GM12891 (cell line): Measurements from ENCODE around the gene MAML2.

Source experiments
- PAX5 ChIP-seq: IDR thresholded peaks from 2 replicates; pipeline ENCODE4 v1.6.1; 2011; ENCODE audit warnings: low read length, moderate library complexity, mild to moderate bottlenecking; ENCODE audit not compliant: insufficient read depth, severe bottlenecking
- POLR2A ChIP-seq: IDR thresholded peaks from 2 replicates; pipeline ENCODE4 v1.6.1; 2011; ENCODE audit warnings: low read depth, low read length, control low read depth
- POLR2AphosphoS5 ChIP-seq: IDR thresholded peaks from 2 replicates; pipeline ENCODE4 v1.6.1; 2011; ENCODE audit warnings: low read depth, low read length, control low read depth
- POU2F2 ChIP-seq: IDR thresholded peaks from 2 replicates; pipeline ENCODE4 v1.6.1; 2011; ENCODE audit warnings: low read depth, mild to moderate bottlenecking, control low read depth, low read length, moderate library complexity
- SPI1 ChIP-seq: IDR thresholded peaks from 2 replicates; pipeline ENCODE4 v1.6.1; 2011; ENCODE audit warnings: low read depth, low read length, control low read depth
- TAF1 ChIP-seq: IDR thresholded peaks from 2 replicates; pipeline ENCODE4 v1.6.1; 2011; ENCODE audit warnings: low read depth, low read length, control low read depth

GRCh38 chr11:96158126-96158525 is 184.9 kb downstream of the MAML2 start:
- TF ChIP-seq POLR2AphosphoS5, result no peak
- TF ChIP-seq POLR2A, result no peak
- TF ChIP-seq TAF1, result no peak
- no peak for TF ChIP-seq POU2F2
- TF ChIP-seq SPI1, result no peak
- no peak for TF ChIP-seq PAX5
